GM12875 (cell line): ENCODE results near the gene EGFL7.

Experiments used
- H3K4me3 ChIP-seq: one replicate; pipeline ENCODE4 v1.5.1; 2011; ENCODE audit warnings: low read depth, low read length, control low read depth
- CTCF ChIP-seq: IDR thresholded peaks from 2 replicates; pipeline ENCODE4 v1.5.1; 2011; ENCODE audit warnings: low read depth, mild to moderate bottlenecking, control low read depth, inconsistent platforms, low read length, moderate library complexity, borderline replicate concordance; ENCODE audit not compliant: insufficient read depth

Gene EGFL7

DNA sequence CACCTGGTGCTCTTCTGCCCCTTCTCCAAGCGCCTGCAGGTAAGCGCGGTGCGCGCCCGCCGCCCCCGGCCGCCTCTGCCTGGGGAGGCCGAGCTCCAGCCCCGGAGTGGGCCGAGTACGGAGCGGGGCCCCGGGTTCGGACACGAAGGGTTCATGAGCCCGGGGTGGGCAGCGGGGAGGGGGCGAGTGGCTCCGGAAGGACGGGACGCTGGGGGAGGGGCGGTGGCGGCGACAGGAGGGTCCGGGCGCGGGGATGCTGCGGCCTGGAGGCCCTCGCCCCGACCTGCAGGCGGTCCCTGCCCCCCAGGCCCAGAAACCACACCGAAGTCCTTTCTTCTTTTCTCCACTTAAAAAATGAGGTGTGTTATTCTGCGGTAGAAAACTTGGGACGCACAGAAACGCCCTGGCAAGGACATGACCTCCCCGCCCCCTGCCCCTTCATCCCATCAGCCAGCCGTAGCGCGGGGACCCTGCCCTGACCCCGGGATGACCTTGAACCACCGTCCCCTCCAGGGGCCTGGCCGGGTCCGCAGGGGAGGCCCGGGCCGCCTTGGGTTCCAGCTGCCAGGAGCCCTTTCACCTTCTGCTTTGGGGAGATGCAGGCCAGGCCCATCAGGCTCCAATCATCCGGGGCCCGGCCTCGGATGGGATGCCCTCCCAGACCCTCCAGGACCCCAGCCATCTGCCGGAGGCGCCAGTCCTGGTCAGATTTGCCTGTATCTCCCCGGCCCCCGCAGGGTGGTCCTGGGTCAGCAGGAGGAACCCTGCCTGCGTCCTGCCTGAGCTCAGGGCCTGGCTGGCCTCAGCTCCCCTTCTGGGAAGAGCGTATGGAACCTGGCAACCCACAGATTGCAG is 50.2 kb downstream of the EGFL7 start:
- no peak overlapping the region for H3K4me3 ChIP-seq

DNA sequence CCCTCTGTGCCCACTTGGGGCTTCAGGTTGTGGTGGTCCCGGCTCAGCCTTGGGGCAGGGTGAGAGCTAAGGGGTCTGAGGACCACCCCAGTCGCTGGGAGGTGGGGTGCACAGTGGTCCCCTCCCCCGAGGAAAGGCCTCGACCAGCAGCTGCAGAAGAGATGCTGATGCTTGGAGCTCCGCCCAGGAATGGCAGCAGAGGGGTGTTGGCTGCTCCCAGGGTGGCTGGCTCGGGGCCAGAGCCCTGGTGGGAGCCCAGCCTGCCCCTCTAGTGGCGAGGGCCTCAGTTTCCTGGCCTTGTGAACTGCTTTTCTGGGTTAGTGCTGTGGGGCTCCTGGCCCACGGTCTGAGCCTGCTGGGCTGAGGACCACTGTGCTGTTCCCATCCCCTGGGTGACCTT is 50.8 kb downstream of the EGFL7 start:
- no peak for TF ChIP-seq CTCF
- H3K4me3 ChIP-seq: no peak overlapping the region

More for the DNA sequence above, 50.2 kb downstream of the EGFL7 start:
- no peak for TF ChIP-seq CTCF

- H3K4me3 ChIP-seq: no peak overlapping the region
- TF ChIP-seq CTCF: no peak
Observed at GRCh38 chr9:136714096-136714892, 51.6 kb downstream of the EGFL7 start.

DNA sequence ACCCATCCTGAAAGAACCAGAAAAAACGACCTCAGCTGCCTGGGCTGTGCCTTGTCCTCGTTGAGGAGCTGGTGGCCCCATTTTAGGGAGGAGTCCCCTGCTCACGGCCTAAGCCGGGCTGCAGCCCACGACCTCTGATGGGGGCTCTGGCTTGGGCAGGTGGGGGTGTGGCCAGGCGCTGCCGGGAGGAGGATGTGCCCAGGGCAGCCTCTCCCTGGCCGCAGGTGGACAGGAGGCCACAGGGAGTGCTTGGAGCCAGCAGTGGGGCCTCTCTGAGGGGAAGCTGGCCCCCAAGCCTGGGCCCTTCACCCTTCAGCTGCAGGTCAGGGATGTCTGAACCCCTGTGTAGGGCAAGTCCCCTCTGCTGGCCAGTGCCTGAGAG is 52.2 kb downstream of the EGFL7 start:
- H3K4me3 ChIP-seq: no peak overlapping the region
- TF ChIP-seq CTCF: no peak

GRCh38 chr9:136717399-136717798 is 54.7 kb downstream of the EGFL7 start:
- TF ChIP-seq CTCF: no peak
- no peak overlapping the region for H3K4me3 ChIP-seq

GRCh38 chr9:136718345-136719194 is 55.9 kb downstream of the EGFL7 start:
- no peak overlapping the region for H3K4me3 ChIP-seq
- TF ChIP-seq CTCF: no peak
